Type B pancreatic cell (in vitro differentiated cells): ENCODE measurements around the gene LRFN4. TPM values are rescaled to one million over a fixed set of nuclear protein-coding genes. Genes with fewer than 3 reads are reported as not detected.

Experiments
- DNase-seq: peaks from one replicate; pipeline ENCODE4 v3.0.0; 2021; ENCODE audit warnings: mixed read lengths; ENCODE audit not compliant: unreplicated experiment; ENCODE audit errors: extremely low spot score
- H3K27ac Mint-ChIP-seq: 2 replicates; pipeline ENCODE4 v1.8.0; 2021; ENCODE audit warnings: mild to moderate bottlenecking, mixed read lengths
- H3K27me3 Mint-ChIP-seq: 2 replicates; pipeline ENCODE4 v1.8.0; 2021; ENCODE audit warnings: mixed read lengths
- H3K36me3 Mint-ChIP-seq: 2 replicates; pipeline ENCODE4 v1.8.0; 2021; ENCODE audit warnings: mixed read lengths
- H3K4me1 Mint-ChIP-seq: one replicate; pipeline ENCODE4 v1.8.0; 2021; ENCODE audit warnings: mixed read lengths; ENCODE audit not compliant: unreplicated experiment
- H3K4me3 Mint-ChIP-seq: 2 replicates; pipeline ENCODE4 v1.8.0; 2021; ENCODE audit warnings: mild to moderate bottlenecking, mixed read lengths
- H3K9me3 Mint-ChIP-seq: 2 replicates; pipeline ENCODE4 v1.8.0; 2021; ENCODE audit warnings: mixed read lengths
- CTCF ChIP-seq: fragments of 200-600 bp; sonication (generic); conservative IDR thresholded peaks from 2 replicates; pipeline ENCODE4 v1.5.0; 2021; ENCODE audit warnings: antibody characterized with exemption, mild to moderate bottlenecking
- total RNA-seq: library from RNA; stranded (reverse); gene quantifications from 2 replicates; pipeline ENCODE4 v1.2.1, GENCODE V29; 2021; ENCODE audit warnings: low replicate concordance

Gene LRFN4
- total RNA-seq, 1 donor from 2014 or later = 28.5 TPM

DNA sequence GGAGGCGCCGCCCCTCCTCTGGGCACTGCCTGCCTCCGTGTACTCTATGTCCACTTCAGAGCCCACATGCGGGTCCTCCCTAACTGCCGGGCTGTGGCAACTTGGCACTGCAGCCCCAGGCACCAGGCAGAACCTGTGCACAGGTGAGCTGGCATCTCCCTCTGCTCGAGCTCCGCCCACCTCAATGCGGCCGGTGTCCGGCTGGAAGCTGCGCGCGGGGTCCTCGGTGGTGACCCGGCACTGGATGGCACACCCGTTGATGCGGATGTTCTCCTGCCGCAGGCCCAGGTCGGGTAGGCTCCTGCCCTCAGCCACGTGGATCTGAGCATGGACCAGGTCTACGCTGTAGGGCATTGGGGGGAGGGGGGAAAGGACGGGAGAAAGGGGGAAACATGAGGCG lies 9.1 kb downstream of the LRFN4 start:
- no peak overlapping the region for H3K27ac Mint-ChIP-seq
- H3K36me3 Mint-ChIP-seq = no peaks in the 10 kb centered on the region
- H3K9me3 Mint-ChIP-seq = no peaks in the 10 kb centered on the region
- no peak overlapping the region for H3K4me3 Mint-ChIP-seq
- no peaks in the 10 kb centered on the region for H3K4me1 Mint-ChIP-seq
- no peaks in the 10 kb centered on the region for H3K27me3 Mint-ChIP-seq
- no peak for TF ChIP-seq CTCF
- DNase-seq = no peak

DNA sequence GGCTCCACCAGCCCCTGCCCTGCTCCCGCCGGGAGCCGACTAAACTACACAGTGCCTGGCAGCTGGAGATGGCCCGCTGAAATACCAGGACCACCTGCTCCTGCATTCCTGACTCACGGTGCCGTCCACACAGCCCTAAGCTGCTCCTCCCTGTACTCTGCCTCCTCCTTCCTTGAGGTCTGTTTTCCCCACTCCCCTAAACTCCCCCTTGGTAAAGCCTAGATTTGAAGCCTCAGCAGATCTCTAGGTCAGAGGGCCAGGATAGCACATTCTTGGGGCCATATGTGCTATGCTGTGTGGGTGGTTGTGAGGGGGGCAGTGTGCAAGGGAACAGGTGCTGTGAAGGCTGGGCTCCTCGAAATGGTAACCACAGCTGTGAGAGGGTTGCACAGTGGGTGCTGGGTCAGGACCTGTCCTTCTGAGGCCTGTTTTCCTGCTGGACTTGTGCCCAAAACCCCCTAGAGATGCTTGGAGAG lies 9.7 kb downstream of the LRFN4 start:
- H3K36me3 Mint-ChIP-seq = no peaks in the 10 kb centered on the region
- H3K4me1 Mint-ChIP-seq = no peaks in the 10 kb centered on the region
- no peaks in the 10 kb centered on the region for H3K9me3 Mint-ChIP-seq
- H3K27ac Mint-ChIP-seq = no peak overlapping the region
- DNase-seq = no peak
- no peaks in the 10 kb centered on the region for H3K27me3 Mint-ChIP-seq
- TF ChIP-seq CTCF = no peak
- H3K4me3 Mint-ChIP-seq = no peak overlapping the region

DNA sequence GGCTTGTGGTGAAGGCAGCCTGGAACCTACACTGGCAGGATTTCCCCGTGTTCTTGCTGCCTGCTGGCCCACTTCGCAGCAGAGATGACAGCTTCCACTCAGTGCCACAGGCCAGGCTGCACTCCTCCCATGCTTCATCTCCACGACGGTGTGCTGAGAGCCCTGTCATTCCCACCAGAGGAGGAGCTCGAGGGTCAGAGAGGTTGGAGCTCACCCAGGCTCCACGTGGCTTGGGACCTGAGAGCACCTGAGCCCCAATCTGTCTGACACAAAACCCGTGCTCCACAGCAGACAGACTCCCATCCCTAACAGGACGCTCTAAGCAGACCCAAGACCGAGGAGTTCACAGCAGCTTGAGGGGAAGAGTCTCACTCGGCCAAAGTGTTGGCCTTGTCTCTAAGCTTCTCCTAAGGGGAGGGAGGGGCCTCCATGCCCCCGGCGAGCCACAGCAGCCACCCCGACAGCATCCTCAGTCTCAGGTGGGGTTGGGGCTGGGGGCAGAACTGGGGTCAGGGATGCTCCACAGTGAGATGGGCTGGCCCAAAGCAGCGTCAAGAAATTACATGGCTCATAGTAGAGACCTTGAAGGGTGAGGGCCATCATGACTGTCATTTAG lies 10.7 kb downstream of the LRFN4 start:
- Mint-ChIP-seq H3K4me3 (no peak overlapping the region), H3K27me3 (no peaks in the 10 kb centered on the region), H3K36me3 (no peaks in the 10 kb centered on the region), H3K9me3 (no peaks in the 10 kb centered on the region), H3K4me1 (no peaks in the 10 kb centered on the region), H3K27ac (no peak overlapping the region)
- no peak for DNase-seq
- TF ChIP-seq CTCF = no peak

GRCh38 chr11:66868082-66868725 lies 11.3 kb downstream of the LRFN4 start:
- no peak for TF ChIP-seq CTCF
- no peaks in the 10 kb centered on the region for H3K27me3 Mint-ChIP-seq

GRCh38 chr11:66868726-66869566 lies 12.1 kb downstream of the LRFN4 start:
- no peaks in the 10 kb centered on the region for H3K27me3 Mint-ChIP-seq
- no peaks in the 10 kb centered on the region for H3K4me1 Mint-ChIP-seq
- H3K36me3 Mint-ChIP-seq = no peaks in the 10 kb centered on the region
- H3K9me3 Mint-ChIP-seq = no peaks in the 10 kb centered on the region
- DNase-seq = no peak
- H3K27ac Mint-ChIP-seq = no peak overlapping the region
- H3K4me3 Mint-ChIP-seq = no peak overlapping the region
- peak; percentile 61 for TF ChIP-seq CTCF

More at GRCh38 chr11:66868082-66868725, 11.3 kb downstream of the LRFN4 start:
- Mint-ChIP-seq H3K4me3 (no peak overlapping the region), H3K27ac (no peak overlapping the region), H3K9me3 (no peaks in the 10 kb centered on the region), H3K4me1 (no peaks in the 10 kb centered on the region), H3K36me3 (no peaks in the 10 kb centered on the region)
- no peak for DNase-seq
